Gastrocnemius medialis (tissue), 4 donors: ENCODE measurements around the gene SYNRG. TPM values are rescaled to one million over a fixed set of nuclear protein-coding genes. Genes with fewer than 3 reads are reported as not detected.
A peak's percentile ranks its signal among the peaks of the same experiment; 100 is the strongest.
"Not testable (repeated sequence)": the region's sequence is repeated elsewhere in the genome, so short reads cannot be mapped to it uniquely, and the experiment has no call there.

Experiments used
- ATAC-seq, 2 donors: fragments of 150-250 bp; one replicate each; pipeline ENCODE4 v1.9.1; 2016
- DNase-seq, 2 donors: peaks; one replicate each; pipeline ENCODE4 v3.0.0-alpha.2; 2019
- H3K27ac ChIP-seq, 4 donors: fragments of 200-600 bp; sonication (generic); 1 replicate in 1 of 4; 2 replicates in 3 of 4; pipeline ENCODE4 v1.5.1; 2016 to 2018; ENCODE audit warnings: mild to moderate bottlenecking in 2 of 4, moderate library complexity in 1 of 4
- H3K27me3 ChIP-seq, 3 donors: fragments of 200-600 bp; sonication (generic) in 2 of 3; 1 replicate in 1 of 3; 2 replicates in 2 of 3; pipeline versions ENCODE4 v1.5.1 to v1.6.0; 2016 to 2019; ENCODE audit warnings: mild to moderate bottlenecking in 1 of 3, moderate library complexity in 1 of 3
- H3K36me3 ChIP-seq, 2 donors: fragments of 200-600 bp; sonication (generic) in 1 of 2; one replicate each; pipeline ENCODE4 v1.5.1; 2017 to 2018
- H3K4me1 ChIP-seq, 2 donors: fragments of 200-600 bp; sonication (generic) in 1 of 2; one replicate each; pipeline ENCODE4 v1.5.1; 2016 to 2017; ENCODE audit warnings: mild to moderate bottlenecking in 2 of 2
- H3K4me3 ChIP-seq, 4 donors: fragments of 200-600 bp; sonication (generic) in 3 of 4; 1 replicate in 1 of 4; 2 replicates in 3 of 4; pipeline ENCODE4 v1.5.1; 2016 to 2019; ENCODE audit warnings: mild to moderate bottlenecking in 2 of 4
- H3K9me3 ChIP-seq, 3 donors: fragments of 200-600 bp; sonication (generic) in 2 of 3; 1 replicate in 1 of 3; 2 replicates in 2 of 3; pipeline ENCODE4 v1.5.1; 2016 to 2019
- POLR2A ChIP-seq, 2 donors: fragments of 450-650 bp; IDR thresholded peaks; one replicate each; pipeline ENCODE4 v1.6.1; 2017; ENCODE audit warnings: antibody characterized with exemption in 2 of 2, mild to moderate bottlenecking in 2 of 2, moderate library complexity in 2 of 2
- in situ Hi-C, 4 donors: fragments of 200-750 bp; cut with MboI; loops; one replicate each; pipeline versions ENCODE4 v1.15.0 to v1.8.0; 2017; ENCODE audit warnings: low sequenced_read_pairs in 4 of 4
- intact Hi-C: fragments of 100-400 bp; cut with DNase I; formaldehyde crosslinking; loops from one replicate; pipeline ENCODE4 v1.15.1; 2023; ENCODE audit warnings: low total_unique reads
- total RNA-seq, 4 donors: library from RNA; depleted of rRNA; stranded (reverse); fragments of >200 nt; gene quantifications; one replicate each; pipeline versions ENCODE4 v1.1.0 to v1.2.3, GENCODE V29; 2016
- TF ChIP-seq, protein P1 (sequence below), 5 experiments: fragments of 450-650 bp in 3 of 5; fragments of 200-600 bp in 2 of 5; sonication (generic) in 2 of 5; IDR thresholded peaks in 4 of 5; conservative IDR thresholded peaks in 1 of 5; 1 replicate in 4 of 5; 2 replicates in 1 of 5; pipeline ENCODE4 v1.5.1; 2016 to 2019; ENCODE audit warnings: antibody characterized with exemption in 5 of 5, mild to moderate bottlenecking in 3 of 5, moderate library complexity in 3 of 5

The SYNRG gene
- total RNA-seq, 4 donors from 2014 or later, result 16.0 to 25.0 (median 21.9) TPM

DNA sequence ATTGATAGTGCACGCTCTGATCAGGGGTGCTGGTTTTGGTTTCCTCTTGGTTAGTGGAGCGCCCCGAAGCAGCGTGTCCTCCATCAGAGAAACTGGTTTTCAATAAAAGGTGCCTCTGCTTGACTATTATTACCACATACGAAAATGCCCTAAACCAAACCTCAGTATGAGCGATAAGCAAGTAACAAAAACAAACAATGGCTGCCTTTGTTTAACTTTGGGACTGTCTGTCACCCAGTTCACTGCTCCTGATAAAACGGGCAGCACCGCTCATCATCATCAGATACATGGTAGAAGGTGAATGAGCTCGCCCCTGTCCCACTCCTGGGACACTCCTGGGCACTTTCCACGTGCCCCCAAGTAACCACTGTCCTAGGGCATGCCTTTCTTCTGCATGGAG, 95.5 kb downstream of the SYNRG start:
- H3K27ac ChIP-seq, result no peak overlapping the region
- H3K4me1 ChIP-seq, result no peaks in the 10 kb centered on the region
- H3K36me3 ChIP-seq, result peaks cover 0 to 47% of the 10 kb centered on the region in 2 donors
- intact Hi-C loops (no loop called here), in situ Hi-C loops (no loop called here)
- no peaks in the 10 kb centered on the region for H3K27me3 ChIP-seq
- no peak for ATAC-seq
- no peaks in the 10 kb centered on the region for H3K9me3 ChIP-seq
- no peak for TF ChIP-seq POLR2A (IDR thresholded peaks at IDR 0.05)
- TF ChIP-seq, protein P1, sequence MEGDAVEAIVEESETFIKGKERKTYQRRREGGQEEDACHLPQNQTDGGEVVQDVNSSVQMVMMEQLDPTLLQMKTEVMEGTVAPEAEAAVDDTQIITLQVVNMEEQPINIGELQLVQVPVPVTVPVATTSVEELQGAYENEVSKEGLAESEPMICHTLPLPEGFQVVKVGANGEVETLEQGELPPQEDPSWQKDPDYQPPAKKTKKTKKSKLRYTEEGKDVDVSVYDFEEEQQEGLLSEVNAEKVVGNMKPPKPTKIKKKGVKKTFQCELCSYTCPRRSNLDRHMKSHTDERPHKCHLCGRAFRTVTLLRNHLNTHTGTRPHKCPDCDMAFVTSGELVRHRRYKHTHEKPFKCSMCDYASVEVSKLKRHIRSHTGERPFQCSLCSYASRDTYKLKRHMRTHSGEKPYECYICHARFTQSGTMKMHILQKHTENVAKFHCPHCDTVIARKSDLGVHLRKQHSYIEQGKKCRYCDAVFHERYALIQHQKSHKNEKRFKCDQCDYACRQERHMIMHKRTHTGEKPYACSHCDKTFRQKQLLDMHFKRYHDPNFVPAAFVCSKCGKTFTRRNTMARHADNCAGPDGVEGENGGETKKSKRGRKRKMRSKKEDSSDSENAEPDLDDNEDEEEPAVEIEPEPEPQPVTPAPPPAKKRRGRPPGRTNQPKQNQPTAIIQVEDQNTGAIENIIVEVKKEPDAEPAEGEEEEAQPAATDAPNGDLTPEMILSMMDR (IDR thresholded peaks at IDR 0.05 in 4 of 5, conservative IDR thresholded peaks at IDR 0.05 in 1 of 5), result no peak
- no peak overlapping the region for H3K4me3 ChIP-seq
- DNase-seq, result no peak

DNA sequence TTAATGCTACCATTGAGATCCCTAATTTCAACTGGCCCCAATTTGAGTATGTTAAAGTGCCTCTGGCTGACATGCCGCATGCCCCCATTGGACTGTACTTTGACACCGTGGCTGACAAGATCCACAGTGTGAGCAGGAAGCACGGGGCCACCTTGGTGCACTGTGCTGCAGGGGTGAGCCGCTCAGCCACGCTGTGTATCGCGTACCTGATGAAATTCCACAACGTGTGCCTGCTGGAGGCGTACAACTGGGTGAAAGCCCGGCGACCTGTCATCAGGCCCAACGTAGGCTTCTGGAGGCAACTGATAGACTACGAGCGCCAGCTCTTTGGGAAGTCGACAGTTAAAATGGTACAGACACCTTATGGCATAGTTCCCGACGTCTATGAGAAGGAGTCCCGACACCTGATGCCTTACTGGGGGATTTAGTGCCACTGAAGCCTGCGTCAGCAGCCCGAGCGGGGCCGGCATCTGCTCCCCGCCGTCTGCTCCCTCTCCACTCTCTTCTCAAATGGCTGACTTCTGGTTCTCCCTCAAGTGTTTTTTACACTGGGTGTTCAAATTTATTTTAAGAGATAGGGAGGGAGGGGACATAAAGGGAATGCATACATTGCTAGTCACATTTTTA, 96.7 kb downstream of the SYNRG start:
- H3K9me3 ChIP-seq, result no peaks in the 10 kb centered on the region
- TF ChIP-seq, protein P1 (IDR thresholded peaks at IDR 0.05 in 4 of 5, conservative IDR thresholded peaks at IDR 0.05 in 1 of 5), result no peak
- no peak for TF ChIP-seq POLR2A (IDR thresholded peaks at IDR 0.05)
- peaks cover 0 to 35% of the 10 kb centered on the region in 2 donors for H3K36me3 ChIP-seq
- no peak overlapping the region for H3K4me3 ChIP-seq
- peak overlapping the region in 1 of 4 donors; percentile 6 for H3K27ac ChIP-seq
- DNase-seq (no peak), ATAC-seq (peak in 1 of 2 donors; percentile 41)
- no peaks in the 10 kb centered on the region for H3K4me1 ChIP-seq
- in situ Hi-C loops, result no loop called here
- intact Hi-C loops, result no loop called here
- H3K27me3 ChIP-seq, result no peaks in the 10 kb centered on the region

DNA sequence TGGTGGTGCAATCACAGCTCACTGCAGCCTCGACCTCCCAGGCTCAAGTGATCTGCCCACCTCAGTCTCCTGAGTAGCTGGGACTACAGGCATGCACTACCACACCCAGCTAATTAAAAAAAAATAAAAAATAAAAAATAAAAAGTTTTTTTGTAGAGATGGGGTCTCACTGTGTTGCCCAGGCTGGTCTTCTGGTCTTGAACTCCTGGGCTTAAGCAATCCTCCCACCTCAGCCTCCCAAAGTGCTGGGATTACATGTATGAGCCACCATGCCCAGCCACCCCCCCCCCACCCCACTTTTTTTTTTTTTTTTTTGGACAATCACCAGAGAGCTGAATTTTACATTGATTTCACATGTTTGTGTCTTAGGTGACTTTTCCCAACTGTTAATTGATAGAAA, 97.6 kb downstream of the SYNRG start:
- H3K9me3 ChIP-seq, intact Hi-C loops, H3K27ac ChIP-seq, H3K4me3 ChIP-seq, DNase-seq, in situ Hi-C loops, ATAC-seq, H3K4me1 ChIP-seq, H3K27me3 ChIP-seq: not testable (repeated sequence)
- H3K36me3 ChIP-seq, result peaks cover 0 to 26% of the 10 kb centered on the region in 2 donors

DNA sequence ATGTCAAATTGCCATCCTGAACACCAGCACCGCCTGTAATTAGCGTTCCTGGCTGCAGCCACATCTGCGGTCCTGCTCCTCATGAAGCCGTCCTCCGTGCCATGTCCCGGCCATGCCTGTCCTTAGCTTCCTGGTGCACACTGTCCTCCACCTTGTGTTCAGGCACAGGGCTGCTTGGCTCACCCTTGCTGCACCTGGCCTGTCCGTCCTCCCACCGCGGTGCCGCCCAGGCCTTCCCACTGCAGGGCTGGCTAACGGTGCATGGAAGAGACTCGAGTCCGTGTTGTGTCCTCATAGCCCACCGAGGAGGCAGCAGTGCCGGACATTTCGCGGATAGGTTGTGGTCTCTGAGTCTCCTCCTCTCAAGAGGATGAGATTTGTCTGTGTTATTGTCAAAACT, 99.2 kb downstream of the SYNRG start:
- intact Hi-C loops (no loop called here), in situ Hi-C loops (no loop called here)
- Histone ChIP-seq H3K27ac (no peak overlapping the region), H3K27me3 (no peaks in the 10 kb centered on the region), H3K4me3 (no peak overlapping the region), H3K4me1 (no peaks in the 10 kb centered on the region), H3K36me3 (peaks cover 0 to 24% of the 10 kb centered on the region in 2 donors), H3K9me3 (no peaks in the 10 kb centered on the region)
- TF ChIP-seq, protein P1 (IDR thresholded peaks at IDR 0.05 in 4 of 5, conservative IDR thresholded peaks at IDR 0.05 in 1 of 5), result no peak
- TF ChIP-seq POLR2A (IDR thresholded peaks at IDR 0.05), result no peak
- DNase-seq (peak in 1 of 2 donors; percentile 30), ATAC-seq (peak in 1 of 2 donors; percentile 21)

DNA sequence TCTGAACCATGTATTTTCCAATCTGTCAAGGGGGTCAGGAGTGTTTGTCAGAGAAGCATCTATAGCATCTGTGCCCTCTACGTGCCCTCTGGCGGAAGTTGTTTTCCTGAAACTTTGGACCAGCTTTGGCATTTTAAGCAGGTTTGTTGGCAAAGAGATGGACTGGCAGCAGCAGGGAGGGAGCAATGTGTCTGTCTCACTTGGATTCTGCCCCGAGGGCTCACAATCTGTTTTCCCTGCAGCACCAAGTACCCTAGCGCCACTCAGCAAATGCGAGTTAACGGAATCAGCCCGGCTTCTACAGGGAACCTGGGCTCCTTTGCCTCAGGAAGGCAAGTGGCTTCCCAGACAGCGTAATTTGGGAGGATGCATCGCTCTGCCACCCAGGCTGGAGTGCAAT, 102.1 kb downstream of the SYNRG start:
- DNase-seq (no peak), ATAC-seq (no peak)
- Histone ChIP-seq H3K36me3 (peaks cover 0 to 2% of the 10 kb centered on the region in 2 donors), H3K27me3 (no peaks in the 10 kb centered on the region), H3K4me1 (peaks cover under 1% of the 10 kb centered on the region in 2 donors), H3K27ac (no peak overlapping the region), H3K4me3 (no peak overlapping the region), H3K9me3 (no peaks in the 10 kb centered on the region)
- TF ChIP-seq, protein P1 (IDR thresholded peaks at IDR 0.05 in 4 of 5, conservative IDR thresholded peaks at IDR 0.05 in 1 of 5), result no peak
- TF ChIP-seq POLR2A (IDR thresholded peaks at IDR 0.05), result no peak
- intact Hi-C loops (no loop called here), in situ Hi-C loops (no loop called here)
